HG03064 (cell line): ENCODE results near the gene NEURL4.
A peak's percentile ranks its signal among the peaks of the same experiment; 100 is the strongest.

Experiments
- ATAC-seq: cut with Tn5 transposase; IDR thresholded peaks from one replicate; pipeline ENCODE4 v1.9.1; 2021; ENCODE audit warnings: low read depth; ENCODE audit not compliant: unreplicated experiment

NEURL4 gene

DNA sequence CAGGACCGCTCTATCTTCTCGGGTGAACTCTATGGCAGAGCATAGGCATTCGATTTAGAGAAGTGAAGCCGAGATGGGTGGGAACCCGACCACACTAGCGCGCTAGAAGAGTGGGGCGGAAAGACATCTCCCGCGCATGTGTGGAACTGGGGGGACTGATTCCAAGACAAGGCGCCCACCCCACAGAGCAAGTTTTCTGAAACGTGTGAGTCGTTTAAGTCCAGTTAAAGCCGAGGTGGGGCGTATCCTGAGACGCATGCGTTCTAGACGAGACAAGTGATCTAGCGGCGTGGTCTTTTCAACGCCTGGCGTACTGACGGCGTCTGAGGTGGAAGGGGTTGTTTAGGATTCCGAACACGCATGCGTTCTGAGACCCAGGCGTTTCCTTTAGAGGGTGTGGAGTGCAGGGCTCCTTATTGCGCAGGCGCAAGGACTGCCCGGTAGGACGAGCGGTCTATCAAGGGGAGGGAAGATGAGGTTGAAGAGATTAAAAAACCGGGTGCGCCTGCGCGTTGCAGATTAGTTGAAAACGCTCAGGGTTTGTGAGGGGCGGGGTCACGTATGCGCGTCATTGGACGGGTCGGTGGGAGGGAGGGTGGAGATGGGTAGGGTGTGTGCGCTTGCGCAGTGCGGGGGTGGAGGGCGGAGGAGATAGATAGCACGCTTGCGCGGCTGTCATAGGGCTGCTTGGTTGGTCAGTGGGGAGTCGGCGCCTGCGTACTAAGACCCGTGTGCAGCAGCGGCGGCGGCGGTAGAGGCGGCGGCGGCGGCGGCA, 22.0 kb downstream of the NEURL4 start, which contains the start of gene EIF5A:
Gene EIF5A (plus strand): TSS at position 718 of the 775 bp plus-strand sequence. CDS start 2,008 bp downstream, outside the sequence.
- peak; percentile 62 for ATAC-seq

- ATAC-seq: no peak
These were observed 25.0 kb downstream of the NEURL4 start for GRCh38 chr17:7304179-7304578.

DNA sequence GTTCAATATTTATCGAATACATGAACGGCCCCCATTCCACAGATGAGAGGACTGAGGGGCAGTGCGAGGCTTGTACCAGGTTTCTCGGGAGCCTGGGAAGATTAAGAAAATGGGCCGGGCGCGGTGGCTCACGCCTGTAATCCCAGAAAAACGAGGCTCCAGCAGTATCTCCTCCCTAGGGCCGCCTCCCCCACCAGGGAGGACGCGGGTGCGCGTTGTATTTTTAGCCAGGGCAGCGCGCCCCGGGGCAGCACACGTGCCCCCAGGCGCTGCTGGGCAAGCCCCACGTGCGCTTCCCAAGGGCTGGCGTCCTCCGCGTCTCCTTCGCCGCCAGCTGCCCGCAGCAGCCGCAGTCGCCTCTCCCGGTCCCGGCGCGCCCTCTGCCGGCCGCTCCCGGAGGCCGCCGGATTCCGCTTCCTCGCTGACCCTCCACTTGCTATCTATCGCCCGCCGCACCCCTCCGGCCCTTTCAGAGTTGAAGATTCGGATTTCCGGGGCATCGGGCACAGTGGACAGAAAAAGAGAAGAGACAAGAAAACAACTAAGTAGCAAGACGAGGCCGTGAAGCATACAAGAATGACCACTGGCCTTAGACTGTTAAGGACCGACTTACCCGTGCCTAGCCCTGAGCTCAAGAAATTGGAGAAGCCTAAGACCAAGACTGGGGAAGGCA, 32.8 kb downstream of the NEURL4 start:
- no peak for ATAC-seq

DNA sequence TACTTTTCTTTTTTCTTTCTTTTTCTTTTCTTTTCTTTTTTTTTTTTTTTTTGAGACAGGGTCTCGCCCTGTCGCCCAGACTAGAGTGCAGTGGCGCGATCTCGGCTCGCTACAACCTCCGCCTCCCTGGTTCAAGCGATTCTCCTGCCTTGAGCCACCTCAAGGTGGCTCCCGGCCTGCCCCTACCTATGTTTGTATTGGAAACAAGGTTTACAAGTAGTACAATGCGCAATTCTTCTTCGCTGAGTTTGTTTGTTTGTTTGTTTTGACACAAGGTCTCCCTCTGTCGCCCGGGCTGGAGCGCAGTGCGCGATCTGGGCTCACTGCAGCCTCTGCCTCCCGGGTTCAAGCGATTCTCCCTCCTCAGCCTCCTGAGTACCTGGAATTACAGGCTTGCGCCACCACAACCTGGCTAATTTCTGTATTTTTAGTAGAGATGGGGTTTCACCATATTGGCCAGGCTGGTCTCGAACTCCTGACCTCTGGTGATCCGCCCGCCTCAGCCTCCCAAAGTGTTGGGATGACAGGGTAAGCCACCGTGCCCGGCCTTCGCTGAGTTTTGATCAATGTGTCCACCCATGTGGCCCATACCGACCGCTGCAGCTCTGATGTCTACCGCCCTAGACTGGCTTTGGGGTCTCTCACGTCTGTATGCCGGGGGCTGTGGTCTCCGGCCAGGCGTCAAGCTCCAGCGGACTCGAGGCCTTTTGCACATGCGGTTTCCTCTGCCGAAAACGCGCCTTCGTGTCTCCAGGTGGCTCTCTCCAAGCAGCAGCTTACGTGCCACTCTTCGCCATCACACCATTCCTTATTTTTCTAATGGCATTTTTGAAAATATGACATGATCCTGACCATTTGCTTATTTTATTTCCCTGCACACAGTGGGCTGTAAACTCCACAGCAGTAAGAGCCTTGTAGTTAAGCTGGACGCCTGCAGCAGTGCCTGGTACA, 33.6 kb downstream of the NEURL4 start:
- ATAC-seq: no peak

DNA sequence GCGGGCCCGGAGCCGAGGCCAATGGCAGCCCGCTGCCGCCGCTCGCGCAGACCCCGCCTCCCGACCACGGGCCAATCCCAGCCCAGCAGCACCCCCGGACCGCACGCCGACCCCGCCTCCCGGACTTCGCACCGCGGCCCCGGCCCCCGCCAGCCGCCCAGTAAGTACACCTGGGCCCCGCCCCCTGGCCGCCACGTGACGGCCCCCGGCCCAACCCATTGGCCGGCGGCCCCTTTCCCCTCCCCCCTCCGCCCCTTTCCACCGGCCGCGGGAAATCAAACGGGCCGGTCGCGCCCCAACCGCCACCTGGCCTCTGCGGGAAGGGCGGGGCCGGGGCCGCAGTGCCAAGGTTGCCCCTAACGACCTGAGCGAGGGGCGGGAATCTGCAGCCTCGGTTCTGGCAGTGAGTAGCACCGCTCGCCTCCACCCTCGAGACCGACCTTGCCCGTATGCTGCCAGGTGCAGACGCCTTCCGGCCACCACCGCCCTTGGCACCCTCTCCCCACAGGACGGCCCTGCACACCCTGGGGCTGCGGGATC, 34.5 kb downstream of the NEURL4 start, which contains the start of gene YBX2:
Gene YBX2 (minus strand): TSS at position 26 of the 540 bp plus-strand sequence. CDS start 139 bp downstream, outside the sequence.
- no peak for ATAC-seq

DNA sequence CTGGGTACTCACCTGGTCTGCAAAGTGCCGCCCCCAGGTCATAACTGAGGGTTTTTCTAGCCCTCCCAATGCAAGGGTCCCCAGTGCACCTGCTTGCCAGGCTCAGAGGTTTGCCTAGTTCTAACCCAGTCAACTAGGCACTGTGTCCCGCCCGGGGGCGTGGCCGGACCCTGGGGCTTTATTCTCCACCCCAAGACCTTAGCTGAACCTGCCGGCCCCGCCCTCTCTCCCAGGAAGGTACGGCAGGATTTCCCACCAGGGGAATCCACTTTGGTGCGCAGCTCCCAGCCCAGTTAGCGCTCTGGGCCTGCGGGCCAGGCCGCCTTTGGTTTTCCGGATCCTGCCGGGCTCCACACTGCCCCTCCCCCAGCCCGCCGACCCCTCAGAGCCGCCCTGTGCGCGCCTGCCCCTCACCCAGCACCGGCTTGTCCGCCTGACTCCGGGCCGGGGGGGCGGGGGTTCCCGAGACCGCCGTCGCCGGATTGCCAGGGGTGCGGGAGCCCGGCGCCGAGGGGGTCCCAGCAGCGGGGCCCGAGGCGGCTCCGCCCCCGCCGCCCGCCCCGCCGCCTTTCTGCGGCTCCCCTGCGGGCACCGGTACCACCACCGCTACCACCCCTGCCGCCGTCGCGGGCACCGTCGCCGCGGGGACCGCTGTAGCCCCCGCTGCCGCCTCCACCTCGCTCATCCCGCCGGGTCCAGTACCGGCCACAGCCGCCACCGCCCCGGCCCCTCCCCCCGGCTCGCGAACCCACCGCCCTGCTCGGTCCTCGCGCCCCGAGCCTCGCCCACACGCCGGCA, 35.1 kb downstream of the NEURL4 start:
- no peak for ATAC-seq

DNA sequence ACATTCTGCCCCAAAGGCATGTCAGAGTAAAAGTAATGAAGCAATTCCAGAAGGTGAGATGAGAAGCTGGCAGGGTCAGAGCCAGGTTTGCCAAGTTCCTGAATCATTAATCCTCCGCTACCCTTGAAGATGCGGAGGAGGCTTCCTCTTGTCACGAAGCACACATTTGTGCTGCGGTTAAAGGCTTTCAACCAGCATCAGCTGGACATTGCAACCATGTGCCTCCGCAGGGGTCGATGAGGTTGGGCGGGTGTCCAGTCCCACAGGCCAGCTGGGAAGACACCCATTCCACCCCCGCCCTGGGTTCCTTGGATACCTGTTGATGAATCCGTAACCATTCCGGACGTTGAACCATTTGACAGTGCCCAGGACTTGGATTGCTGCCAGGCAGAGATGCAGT, 36.0 kb downstream of the NEURL4 start:
- no peak for ATAC-seq

DNA sequence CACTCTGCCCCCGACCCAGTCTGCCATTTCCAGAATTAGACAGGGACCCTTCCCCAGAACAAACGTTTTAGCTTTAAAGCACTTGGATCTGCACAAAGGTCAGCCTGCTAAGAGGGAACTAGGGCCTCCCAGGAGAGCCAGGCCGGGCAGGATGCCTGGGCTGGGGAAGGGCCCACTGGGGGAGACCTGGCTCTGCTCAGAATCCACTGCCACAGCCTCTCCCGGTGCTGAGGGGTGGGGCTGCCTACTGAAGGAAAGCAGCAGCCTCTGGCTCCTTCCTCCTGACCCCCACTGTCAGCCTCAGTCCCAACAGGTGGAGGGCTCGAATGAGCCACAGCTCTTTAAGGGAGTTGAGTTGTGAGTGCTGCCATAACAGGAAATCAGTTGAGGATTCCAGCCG, 36.4 kb downstream of the NEURL4 start:
- no peak for ATAC-seq

DNA sequence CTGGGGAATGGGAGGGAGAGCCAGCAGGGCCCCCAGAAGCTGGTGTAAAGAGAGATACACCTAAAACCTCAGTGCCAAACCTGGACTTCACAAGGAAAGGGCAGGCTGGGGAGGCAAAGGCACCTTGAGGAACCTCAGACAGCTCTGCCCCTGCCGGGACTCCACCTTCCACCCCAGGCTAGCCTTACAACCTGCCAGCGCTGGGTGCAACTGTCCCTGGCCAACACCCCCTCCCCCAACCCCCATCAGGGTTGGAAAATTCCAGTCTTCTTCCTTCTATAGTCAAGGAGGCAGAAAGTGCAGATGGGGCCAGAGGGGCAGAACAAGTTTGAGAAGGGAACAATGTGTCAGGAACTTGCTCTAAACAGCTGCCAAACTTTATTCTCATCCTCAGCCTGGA, 36.9 kb downstream of the NEURL4 start:
- ATAC-seq: no peak

GRCh38 chr17:7290685-7291084, 38.5 kb downstream of the NEURL4 start:
- ATAC-seq: no peak

GRCh38 chr17:7290166-7290565, 39.0 kb downstream of the NEURL4 start:
- no peak for ATAC-seq

DNA sequence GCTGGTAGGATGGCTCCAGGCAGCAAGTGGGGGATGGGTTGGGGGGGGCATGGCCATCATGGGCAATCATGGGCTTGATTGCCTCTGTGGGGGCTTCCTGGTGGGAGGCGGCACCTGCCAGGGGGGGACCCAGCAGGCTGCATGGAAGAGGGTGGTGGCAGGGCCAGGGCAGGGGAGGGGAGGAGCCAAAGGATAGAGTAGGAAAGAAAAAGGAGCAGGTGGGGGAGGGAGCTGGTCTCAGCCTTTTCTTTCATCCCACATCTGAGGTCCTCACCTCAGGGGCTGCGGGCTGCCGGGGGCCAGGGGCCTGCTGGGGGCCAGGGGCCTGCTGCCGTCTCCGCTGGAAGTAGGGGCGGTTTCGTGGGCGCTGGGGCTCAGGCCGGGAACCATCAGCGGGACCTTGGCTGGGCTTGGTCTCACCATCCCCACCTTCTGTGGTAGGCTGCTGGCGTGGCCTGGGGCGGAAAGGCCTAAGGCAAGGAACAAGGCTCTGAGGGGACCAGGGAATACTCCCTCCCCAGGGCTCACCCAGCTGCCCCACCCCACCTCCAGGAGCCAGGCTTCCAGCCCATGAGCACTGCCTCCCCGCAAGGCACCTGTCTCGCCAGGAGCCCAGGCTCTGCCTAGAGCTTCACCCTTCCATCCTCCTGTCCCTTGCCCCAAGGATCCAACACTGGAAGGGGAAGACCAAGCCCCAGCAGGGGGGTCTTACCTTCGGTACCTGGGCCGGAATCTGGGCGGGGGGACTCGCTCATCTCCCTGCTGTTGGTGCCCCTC, 39.7 kb downstream of the NEURL4 start:
- no peak for ATAC-seq

- no peak for ATAC-seq
These were observed 43.5 kb downstream of the NEURL4 start for GRCh38 chr17:7285679-7286078.

DNA sequence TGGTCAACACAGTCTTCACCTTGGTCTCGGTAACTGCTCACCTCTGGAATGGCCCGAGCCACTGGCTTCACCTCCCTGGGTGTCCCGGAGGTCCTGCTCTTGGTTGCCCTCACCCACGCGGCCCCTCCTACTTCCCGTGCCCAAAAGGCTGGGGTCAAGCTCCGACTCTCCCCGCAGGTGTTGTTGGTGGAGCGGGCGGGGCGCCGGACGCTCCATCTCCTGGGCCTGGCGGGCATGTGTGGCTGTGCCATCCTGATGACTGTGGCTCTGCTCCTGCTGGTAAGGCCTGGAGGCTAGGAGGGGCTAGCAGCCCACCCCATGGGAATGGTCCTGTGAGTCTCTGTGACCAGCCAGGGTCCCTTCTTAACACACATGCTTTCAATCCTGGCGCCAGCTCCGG, 44.2 kb downstream of the NEURL4 start:
- no peak for ATAC-seq

GRCh38 chr17:7283471-7284216, 45.5 kb downstream of the NEURL4 start:
- ATAC-seq: no peak

- ATAC-seq: no peak
These were observed 46.3 kb downstream of the NEURL4 start for GRCh38 chr17:7282752-7283321.

GRCh38 chr17:7281953-7282751, 47.0 kb downstream of the NEURL4 start:
- no peak for ATAC-seq
